Mesendoderm (in vitro differentiated cells): ENCODE data around the gene ACBD6.

Source experiments
- DNase-seq: peaks from one replicate; pipeline ENCODE4 v3.0.0; 2013
- H2AK5ac ChIP-seq: 2 replicates; pipeline ENCODE4 v1.6.1; 2013; ENCODE audit warnings: low read length, inconsistent platforms
- H2BK120ac ChIP-seq: 2 replicates; pipeline ENCODE4 v1.6.1; 2013; ENCODE audit warnings: low read depth, mild to moderate bottlenecking, low read length, moderate library complexity, mixed read lengths
- H2BK15ac ChIP-seq: replicated peaks from 2 replicates; pipeline ENCODE4 v1.6.1; 2013; ENCODE audit warnings: low read depth, mild to moderate bottlenecking, moderate library complexity
- H2BK5ac ChIP-seq: 2 replicates; pipeline ENCODE4 v1.6.1; 2013; ENCODE audit warnings: low read length, inconsistent platforms
- H3K18ac ChIP-seq: 2 replicates; pipeline ENCODE4 v1.6.1; 2013; ENCODE audit warnings: mild to moderate bottlenecking, low read length, mixed read lengths
- H3K23ac ChIP-seq: one replicate; pipeline ENCODE4 v1.6.1; 2013; ENCODE audit warnings: low read length
- H3K27ac ChIP-seq: 2 replicates; pipeline ENCODE4 v1.5.1; 2013; ENCODE audit warnings: low read depth, mild to moderate bottlenecking, inconsistent platforms, low read length, moderate library complexity
- H3K27me3 ChIP-seq: 2 replicates; pipeline ENCODE4 v1.6.1; 2013; ENCODE audit warnings: low read length, control low read depth, mild to moderate bottlenecking, inconsistent platforms; ENCODE audit not compliant: insufficient read depth, poor library complexity
- H3K36me3 ChIP-seq: 2 replicates; pipeline ENCODE4 v1.6.1; 2013; ENCODE audit warnings: low read length, inconsistent platforms; ENCODE audit not compliant: control insufficient read depth, insufficient read depth
- H3K4ac ChIP-seq: one replicate; pipeline ENCODE4 v1.6.1; 2013; ENCODE audit warnings: low read depth, mild to moderate bottlenecking, low read length, moderate library complexity
- H3K4me1 ChIP-seq: 2 replicates; pipeline ENCODE4 v1.6.1; 2013; ENCODE audit warnings: low read depth, low read length, inconsistent platforms; ENCODE audit not compliant: control insufficient read depth
- H3K4me2 ChIP-seq: 2 replicates; pipeline ENCODE4 v1.6.1; 2013; ENCODE audit warnings: low read length
- H3K4me3 ChIP-seq: 2 replicates; pipeline ENCODE4 v1.5.1; 2013; ENCODE audit warnings: mild to moderate bottlenecking, low read length
- H3K56ac ChIP-seq: one replicate; pipeline ENCODE4 v1.6.1; 2013; ENCODE audit warnings: low read length
- H3K79me1 ChIP-seq: 2 replicates; pipeline ENCODE4 v1.6.1; 2013; ENCODE audit warnings: low read length, inconsistent platforms
- H3K79me2 ChIP-seq: 2 replicates; pipeline ENCODE4 v1.6.1; 2013; ENCODE audit warnings: mild to moderate bottlenecking, low read length; ENCODE audit not compliant: control insufficient read depth, insufficient read depth
- H3K9ac ChIP-seq: 2 replicates; pipeline ENCODE4 v1.6.1; 2013; ENCODE audit warnings: low read length, inconsistent platforms
- H4K5ac ChIP-seq: one replicate; pipeline ENCODE4 v1.6.1; 2013; ENCODE audit warnings: low read length
- H4K8ac ChIP-seq: one replicate; pipeline ENCODE4 v1.6.1; 2013; ENCODE audit warnings: low read depth, mild to moderate bottlenecking, control low read depth, low read length, moderate library complexity
- WGBS: extraction: QIAGEN DNeasy Blood & Tissue Kit; methylation state at CpG from one replicate; pipeline ENCODE4 v1.1.7; 2013; ENCODE audit warnings: low lambda C conversion rate, missing lambda C conversion rate; ENCODE audit not compliant: insufficient coverage; ENCODE audit errors: extremely low coverage; 5-methylcytosine and 5-hydroxymethylcytosine counted together

The ACBD6 gene

GRCh38 chr1:180287988-180288705, 214.2 kb downstream of the ACBD6 start:
- Histone ChIP-seq H3K56ac (no peak overlapping the region), H3K4me1 (no peaks in the 10 kb centered on the region), H3K23ac (no peak overlapping the region), H2BK15ac (no peak overlapping the region), H3K79me2 (no peaks in the 10 kb centered on the region), H3K4me2 (no peak overlapping the region), H3K79me1 (no peaks in the 10 kb centered on the region), H2AK5ac (no peak overlapping the region), H3K27me3 (no peaks in the 10 kb centered on the region), H2BK5ac (no peak overlapping the region), H2BK120ac (no peak overlapping the region), H3K18ac (no peak overlapping the region), H3K36me3 (no peaks in the 10 kb centered on the region), H3K9ac (no peak overlapping the region), H4K8ac (no peak overlapping the region), H3K4ac (no peak overlapping the region), H3K4me3 (no peak overlapping the region), H4K5ac (no peak overlapping the region), H3K27ac (no peak overlapping the region)
- no CpG with 5 or more reads among the region's 3 CpGs for WGBS
- DNase-seq = no peak

GRCh38 chr1:180286417-180286816, 216.0 kb downstream of the ACBD6 start:
- DNase-seq = no peak
- Histone ChIP-seq H3K27me3 (no peaks in the 10 kb centered on the region), H3K36me3 (no peaks in the 10 kb centered on the region)

GRCh38 chr1:180283098-180283497, 219.3 kb downstream of the ACBD6 start:
- H3K4me3 ChIP-seq = no peak overlapping the region
- H3K27ac ChIP-seq = no peak overlapping the region
- WGBS = no CpG with 5 or more reads among the region's 4 CpGs
- no peaks in the 10 kb centered on the region for H3K79me1 ChIP-seq
- no peaks in the 10 kb centered on the region for H3K79me2 ChIP-seq
- no peak overlapping the region for H3K4me2 ChIP-seq
- H3K4me1 ChIP-seq = no peaks in the 10 kb centered on the region
- no peak overlapping the region for H2BK120ac ChIP-seq
- H3K27me3 ChIP-seq = no peaks in the 10 kb centered on the region
- H3K4ac ChIP-seq = no peak overlapping the region
- no peak overlapping the region for H3K18ac ChIP-seq
- H2BK15ac ChIP-seq = no peak overlapping the region
- no peak overlapping the region for H3K56ac ChIP-seq
- H3K9ac ChIP-seq = no peak overlapping the region
- no peak overlapping the region for H2AK5ac ChIP-seq
- no peak overlapping the region for H4K5ac ChIP-seq
- no peak for DNase-seq
- H4K8ac ChIP-seq = no peak overlapping the region
- H2BK5ac ChIP-seq = no peak overlapping the region
- H3K23ac ChIP-seq = no peak overlapping the region
- H3K36me3 ChIP-seq = no peaks in the 10 kb centered on the region

More at GRCh38 chr1:180286417-180286816, 216.0 kb downstream of the ACBD6 start:
- Histone ChIP-seq H3K9ac (no peak overlapping the region), H2BK120ac (no peak overlapping the region), H2BK5ac (no peak overlapping the region), H3K23ac (no peak overlapping the region), H3K4me3 (no peak overlapping the region), H3K4ac (no peak overlapping the region), H2BK15ac (no peak overlapping the region), H3K79me2 (no peaks in the 10 kb centered on the region), H3K56ac (no peak overlapping the region), H4K5ac (no peak overlapping the region), H3K27ac (no peak overlapping the region), H3K4me1 (no peaks in the 10 kb centered on the region), H3K18ac (no peak overlapping the region), H2AK5ac (no peak overlapping the region), H4K8ac (no peak overlapping the region), H3K79me1 (no peaks in the 10 kb centered on the region), H3K4me2 (no peak overlapping the region)

GRCh38 chr1:180282401-180283044, 219.9 kb downstream of the ACBD6 start:
- no peaks in the 10 kb centered on the region for H3K27me3 ChIP-seq
- H3K36me3 ChIP-seq = no peaks in the 10 kb centered on the region
- H2BK5ac ChIP-seq = no peak overlapping the region
- no peaks in the 10 kb centered on the region for H3K79me2 ChIP-seq
- no CpG with 5 or more reads among the region's 5 CpGs for WGBS
- no peak overlapping the region for H3K4ac ChIP-seq
- H3K9ac ChIP-seq = no peak overlapping the region
- no peaks in the 10 kb centered on the region for H3K79me1 ChIP-seq
- no peak overlapping the region for H3K18ac ChIP-seq
- no peak overlapping the region for H4K5ac ChIP-seq
- no peak for DNase-seq
- H3K4me1 ChIP-seq = no peaks in the 10 kb centered on the region
- no peak overlapping the region for H2BK15ac ChIP-seq
- H3K23ac ChIP-seq = no peak overlapping the region
- H3K4me2 ChIP-seq = no peak overlapping the region
- no peak overlapping the region for H3K56ac ChIP-seq
- no peak overlapping the region for H2BK120ac ChIP-seq
- H3K27ac ChIP-seq = no peak overlapping the region
- no peak overlapping the region for H3K4me3 ChIP-seq
- no peak overlapping the region for H4K8ac ChIP-seq
- no peak overlapping the region for H2AK5ac ChIP-seq

GRCh38 chr1:180281490-180281889, 220.9 kb downstream of the ACBD6 start:
- Histone ChIP-seq H2BK5ac (no peak overlapping the region), H3K36me3 (no peaks in the 10 kb centered on the region), H3K4me3 (no peak overlapping the region), H3K18ac (no peak overlapping the region), H3K56ac (no peak overlapping the region), H3K4ac (no peak overlapping the region), H3K4me2 (no peak overlapping the region), H3K4me1 (no peaks in the 10 kb centered on the region), H4K8ac (no peak overlapping the region), H3K27ac (no peak overlapping the region), H3K9ac (no peak overlapping the region), H3K79me1 (no peaks in the 10 kb centered on the region), H3K23ac (no peak overlapping the region), H2BK15ac (no peak overlapping the region), H2AK5ac (no peak overlapping the region), H3K79me2 (no peaks in the 10 kb centered on the region), H3K27me3 (no peaks in the 10 kb centered on the region), H2BK120ac (no peak overlapping the region), H4K5ac (no peak overlapping the region)
- no peak for DNase-seq
- WGBS = no CpG with 5 or more reads among the region's 1 CpG

- H3K23ac ChIP-seq = no peak overlapping the region
- H2BK15ac ChIP-seq = no peak overlapping the region
- H3K79me2 ChIP-seq = no peaks in the 10 kb centered on the region
- H3K27ac ChIP-seq = no peak overlapping the region
- no peaks in the 10 kb centered on the region for H3K27me3 ChIP-seq
- H2BK5ac ChIP-seq = no peak overlapping the region
- H3K4ac ChIP-seq = no peak overlapping the region
- H3K4me2 ChIP-seq = no peak overlapping the region
- H3K36me3 ChIP-seq = no peaks in the 10 kb centered on the region
- no peak overlapping the region for H3K18ac ChIP-seq
- no peak overlapping the region for H3K56ac ChIP-seq
- no peak overlapping the region for H4K8ac ChIP-seq
- no peaks in the 10 kb centered on the region for H3K79me1 ChIP-seq
- DNase-seq = no peak
- no peak overlapping the region for H3K9ac ChIP-seq
- H3K4me1 ChIP-seq = no peaks in the 10 kb centered on the region
- no peak overlapping the region for H2BK120ac ChIP-seq
- WGBS = no CpG with 5 or more reads among the region's 2 CpGs
- no peak overlapping the region for H3K4me3 ChIP-seq
- no peak overlapping the region for H2AK5ac ChIP-seq
- no peak overlapping the region for H4K5ac ChIP-seq
Measured at GRCh38 chr1:180280617-180281016, 221.8 kb downstream of the ACBD6 start.
